Measurements from ENCODE around the gene GPR12.

Gene GPR12

DNA sequence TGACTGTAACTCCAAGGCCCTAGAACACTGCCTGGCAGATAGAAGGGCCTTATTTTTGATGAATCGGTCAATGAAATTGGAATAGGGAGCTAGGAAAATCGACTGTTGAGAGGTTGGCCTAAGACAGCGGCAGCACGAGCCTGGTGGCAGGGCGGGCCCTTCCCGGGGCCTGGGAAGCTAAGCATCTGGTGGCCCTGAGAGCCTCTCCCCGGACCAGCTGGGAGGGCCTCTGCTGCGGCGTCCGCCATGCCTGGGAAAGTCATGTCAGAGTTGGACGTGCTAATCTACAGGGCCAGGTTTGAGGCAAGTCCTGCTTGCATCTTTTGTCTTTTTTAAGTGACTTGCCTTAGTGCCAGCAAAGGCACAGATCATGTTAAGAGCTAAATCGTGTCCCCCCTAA lies 11.2 kb upstream of the GPR12 start:
- Histone ChIP-seq H3K4me1 (ENCODE audit: control insufficient read depth in 1 of 2, insufficient read depth in 2 of 2, low read length in 2 of 2) (no peaks in the 10 kb centered on the region), H3K27ac (ENCODE audit: low read length) (no peak overlapping the region), H3K4me3 (ENCODE audit: low read depth in 1 of 2, low read length in 2 of 2) (no peak overlapping the region), H3K27me3 (ENCODE audit: low read depth, low read length) (no peaks in the 10 kb centered on the region), H3K36me3 (ENCODE audit: control insufficient read depth in 1 of 2, insufficient read depth in 2 of 2, low read length in 2 of 2) (no peaks in the 10 kb centered on the region), H3K9me3 (ENCODE audit: control insufficient read depth in 1 of 2, low read length in 2 of 2) (no peaks in the 10 kb centered on the region)

DNA sequence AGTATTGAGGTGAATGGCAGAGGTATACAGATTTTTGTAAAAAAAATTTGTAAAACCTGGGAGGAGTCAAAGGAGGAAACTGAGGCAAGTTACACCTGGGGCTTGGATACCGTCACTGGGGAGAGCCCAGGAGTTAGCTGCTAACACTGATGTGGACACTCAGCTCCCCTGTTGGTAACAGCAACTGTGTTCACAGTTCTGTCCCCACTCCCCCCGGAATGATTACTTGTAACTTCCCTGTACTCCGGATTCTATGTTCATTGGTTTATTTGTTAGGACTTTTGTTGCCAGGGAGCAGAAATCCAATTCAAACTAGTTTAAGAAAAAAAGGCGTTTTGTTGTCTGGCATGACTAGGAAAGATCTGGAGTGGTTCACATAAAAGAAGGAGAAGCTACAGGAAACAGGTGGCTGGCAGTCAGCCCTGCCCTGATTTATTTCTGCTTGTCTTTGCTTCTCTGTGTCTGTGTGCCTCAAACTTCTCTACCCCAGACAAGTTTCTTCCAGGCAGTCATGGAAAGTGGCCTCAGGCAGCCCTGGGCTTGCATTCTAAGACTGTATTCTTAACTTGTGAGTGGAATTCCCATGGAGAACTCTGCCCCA lies 2.3 kb upstream of the GPR12 start:
- Histone ChIP-seq H3K27ac (ENCODE audit: low read length) (no peak overlapping the region), H3K27me3 (ENCODE audit: low read depth, low read length) (peaks cover 18% of the 10 kb centered on the region)

DNA sequence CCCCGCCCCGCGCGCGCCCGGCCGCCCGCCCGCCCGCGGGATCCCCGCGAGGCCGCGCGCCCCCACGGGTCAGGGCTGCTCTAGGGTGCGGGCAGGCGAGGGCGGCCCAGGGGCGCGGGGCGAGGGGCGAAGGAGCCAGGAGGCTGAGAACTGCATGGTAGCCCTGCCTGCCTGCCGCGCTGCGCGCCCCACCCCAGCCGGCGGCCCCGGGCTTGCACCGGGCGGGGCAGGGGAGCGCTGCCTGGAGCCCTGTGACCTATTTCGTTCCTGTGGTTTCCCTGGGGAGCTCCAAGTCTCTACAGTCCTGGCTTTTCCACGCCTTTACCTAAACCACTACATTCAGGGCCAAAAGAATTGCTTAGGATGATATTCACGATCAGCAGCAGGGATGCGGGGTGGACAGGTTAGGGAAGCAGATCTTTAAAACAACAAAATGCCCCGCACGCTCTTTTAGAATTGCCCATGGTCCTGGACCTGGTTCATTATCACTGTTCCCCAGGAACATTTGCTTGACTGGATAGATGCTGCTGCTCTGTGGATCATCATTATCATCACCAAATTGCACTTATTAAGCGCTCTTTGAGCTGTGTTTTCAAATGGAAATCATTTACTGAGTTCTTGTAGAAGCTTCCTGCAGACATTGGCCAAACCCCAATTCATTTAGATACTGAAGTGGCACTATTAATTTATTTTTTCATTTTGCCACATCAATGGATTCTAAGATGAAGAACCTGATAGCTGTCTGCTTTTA lies 421 bp upstream of the GPR12 start:
- H3K36me3 ChIP-seq (ENCODE audit: control insufficient read depth in 1 of 2, insufficient read depth in 2 of 2, low read length in 2 of 2), result no peaks in the 10 kb centered on the region
- no peak overlapping the region for H3K4me3 ChIP-seq (ENCODE audit: low read depth in 1 of 2, low read length in 2 of 2)
- peaks cover 0 to 14% of the 10 kb centered on the region in 2 donors for H3K4me1 ChIP-seq (ENCODE audit: control insufficient read depth in 1 of 2, insufficient read depth in 2 of 2, low read length in 2 of 2)
- H3K27ac ChIP-seq (ENCODE audit: low read length), result no peak overlapping the region
- H3K27me3 ChIP-seq (ENCODE audit: low read depth, low read length), result peaks cover 18% of the 10 kb centered on the region
- no peaks in the 10 kb centered on the region for H3K9me3 ChIP-seq (ENCODE audit: control insufficient read depth in 1 of 2, low read length in 2 of 2)

More for the DNA sequence above, 2.3 kb upstream of the GPR12 start:
- Histone ChIP-seq H3K9me3 (ENCODE audit: control insufficient read depth in 1 of 2, low read length in 2 of 2) (no peaks in the 10 kb centered on the region), H3K36me3 (ENCODE audit: control insufficient read depth in 1 of 2, insufficient read depth in 2 of 2, low read length in 2 of 2) (no peaks in the 10 kb centered on the region), H3K4me3 (ENCODE audit: low read depth in 1 of 2, low read length in 2 of 2) (no peak overlapping the region), H3K4me1 (ENCODE audit: control insufficient read depth in 1 of 2, insufficient read depth in 2 of 2, low read length in 2 of 2) (peaks cover 0 to 14% of the 10 kb centered on the region in 2 donors)

DNA sequence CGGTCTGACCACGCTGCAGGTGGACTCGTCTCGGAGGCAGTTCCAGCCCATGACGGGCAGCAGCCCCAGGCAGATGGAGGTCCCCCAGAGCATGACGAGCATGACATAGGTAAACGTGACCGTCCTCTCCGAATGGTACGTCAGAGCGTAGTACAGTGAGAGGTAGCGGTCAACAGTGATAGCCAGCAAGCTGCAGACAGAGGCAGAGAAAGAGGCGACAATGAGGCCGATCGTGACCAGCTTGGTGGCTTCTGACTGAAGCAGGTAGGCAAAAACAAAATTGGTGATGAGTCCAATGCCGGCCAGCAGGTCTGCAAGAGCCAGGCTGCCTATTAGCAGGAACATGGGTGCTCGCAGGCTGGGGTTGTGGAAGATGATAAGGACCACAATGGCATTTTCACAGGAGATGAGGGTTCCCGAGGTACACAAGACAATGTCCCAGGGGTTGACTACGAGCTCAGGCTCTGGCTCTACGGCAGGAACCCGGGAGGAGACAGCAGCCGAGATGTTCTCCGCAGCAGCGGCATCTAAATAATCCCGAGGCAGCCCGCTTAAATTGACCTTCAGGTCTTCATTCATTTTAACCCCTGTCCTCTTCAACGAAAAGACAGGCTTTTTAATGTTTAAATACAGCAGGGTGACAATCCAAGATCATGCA lies 1.2 kb downstream of the GPR12 start:
- Histone ChIP-seq H3K27me3 (ENCODE audit: low read depth, low read length) (peaks cover 18% of the 10 kb centered on the region), H3K4me1 (ENCODE audit: control insufficient read depth in 1 of 2, insufficient read depth in 2 of 2, low read length in 2 of 2) (peaks cover 0 to 14% of the 10 kb centered on the region in 2 donors), H3K9me3 (ENCODE audit: control insufficient read depth in 1 of 2, low read length in 2 of 2) (no peaks in the 10 kb centered on the region), H3K4me3 (ENCODE audit: low read depth in 1 of 2, low read length in 2 of 2) (peak overlapping the region; percentile 43 to 59), H3K27ac (ENCODE audit: low read length) (no peak overlapping the region), H3K36me3 (ENCODE audit: control insufficient read depth in 1 of 2, insufficient read depth in 2 of 2, low read length in 2 of 2) (no peaks in the 10 kb centered on the region)

DNA sequence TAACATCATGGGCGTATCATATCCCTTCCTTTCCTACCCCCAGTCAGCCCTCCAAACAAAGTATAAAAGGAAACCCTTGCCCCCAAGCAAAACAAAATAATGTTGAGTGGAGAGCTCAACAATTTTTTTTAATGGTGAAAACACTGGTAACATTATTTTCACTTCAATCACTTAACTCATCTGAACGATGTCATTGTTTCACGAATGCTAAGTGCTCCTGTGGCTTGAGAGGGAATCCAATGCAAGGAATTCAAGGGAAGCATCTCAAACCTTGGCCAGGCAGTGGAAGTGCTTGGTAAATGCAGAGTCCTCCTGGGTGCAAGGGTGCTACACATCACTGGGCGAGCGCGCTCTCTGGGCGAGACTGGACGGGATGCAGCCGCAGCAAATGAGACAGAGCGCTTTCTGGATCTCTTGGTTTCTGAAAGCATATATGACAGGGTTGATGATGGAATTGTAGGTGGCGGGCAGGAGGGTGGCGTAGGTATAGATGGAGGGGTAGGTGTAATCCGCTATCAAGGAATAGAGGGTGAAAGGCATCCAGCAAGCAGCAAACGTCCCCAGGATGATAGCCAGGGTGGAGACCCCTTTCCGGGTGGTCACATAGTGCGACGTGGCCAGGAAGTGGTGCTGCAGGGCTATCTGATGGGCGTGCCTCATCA lies 2.0 kb downstream of the GPR12 start:
- no peaks in the 10 kb centered on the region for H3K9me3 ChIP-seq (ENCODE audit: control insufficient read depth in 1 of 2, low read length in 2 of 2)
- H3K4me1 ChIP-seq (ENCODE audit: control insufficient read depth in 1 of 2, insufficient read depth in 2 of 2, low read length in 2 of 2), result peaks cover 0 to 14% of the 10 kb centered on the region in 2 donors
- H3K27me3 ChIP-seq (ENCODE audit: low read depth, low read length), result peaks cover 18% of the 10 kb centered on the region
- H3K4me3 ChIP-seq (ENCODE audit: low read depth in 1 of 2, low read length in 2 of 2), result no peak overlapping the region
- no peaks in the 10 kb centered on the region for H3K36me3 ChIP-seq (ENCODE audit: control insufficient read depth in 1 of 2, insufficient read depth in 2 of 2, low read length in 2 of 2)
- no peak overlapping the region for H3K27ac ChIP-seq (ENCODE audit: low read length)

DNA sequence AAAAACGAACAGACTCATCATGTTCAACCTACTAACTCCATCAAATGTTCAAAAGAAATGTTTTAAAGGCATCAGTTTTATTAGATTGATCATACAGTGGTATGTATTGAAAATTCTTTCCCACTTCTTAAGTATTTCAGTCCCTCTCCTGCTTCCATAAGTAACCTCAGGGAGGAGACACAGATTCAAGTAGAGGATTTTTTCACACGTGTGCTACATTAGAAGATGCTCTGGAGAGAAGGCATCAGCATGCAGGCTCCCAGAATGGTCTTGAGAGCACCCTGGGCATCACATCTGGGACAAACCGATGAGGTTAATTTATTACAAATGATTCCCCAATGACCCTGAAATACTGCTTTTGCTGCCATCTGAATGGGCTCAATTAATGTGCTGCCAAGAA lies 3.6 kb downstream of the GPR12 start:
- Histone ChIP-seq H3K4me3 (ENCODE audit: low read depth in 1 of 2, low read length in 2 of 2) (no peak overlapping the region), H3K9me3 (ENCODE audit: control insufficient read depth in 1 of 2, low read length in 2 of 2) (no peaks in the 10 kb centered on the region), H3K27ac (ENCODE audit: low read length) (no peak overlapping the region), H3K27me3 (ENCODE audit: low read depth, low read length) (peaks cover 18% of the 10 kb centered on the region), H3K36me3 (ENCODE audit: control insufficient read depth in 1 of 2, insufficient read depth in 2 of 2, low read length in 2 of 2) (no peaks in the 10 kb centered on the region), H3K4me1 (ENCODE audit: control insufficient read depth in 1 of 2, insufficient read depth in 2 of 2, low read length in 2 of 2) (peaks cover 0 to 14% of the 10 kb centered on the region in 2 donors)

DNA sequence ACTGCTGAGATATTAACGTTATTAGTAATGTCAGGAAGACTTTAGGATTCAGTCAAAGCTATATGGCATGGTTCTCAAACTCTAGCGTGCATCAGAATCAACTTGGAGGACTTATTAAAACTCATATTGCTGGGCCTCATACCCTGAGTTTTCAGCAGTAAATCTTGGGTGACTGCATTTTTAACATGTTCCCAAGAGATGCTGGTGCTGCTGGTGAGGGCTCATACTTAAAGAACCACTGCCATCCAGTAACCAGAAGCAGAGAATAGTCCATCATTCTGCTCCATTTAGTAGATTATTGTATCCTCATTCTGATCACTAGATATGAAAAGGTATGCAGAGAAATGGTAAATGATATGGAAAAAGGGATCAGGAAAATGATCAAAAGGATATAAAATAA lies 7.9 kb downstream of the GPR12 start:
- Histone ChIP-seq H3K9me3 (ENCODE audit: control insufficient read depth in 1 of 2, low read length in 2 of 2) (no peaks in the 10 kb centered on the region), H3K4me3 (ENCODE audit: low read depth in 1 of 2, low read length in 2 of 2) (no peak overlapping the region), H3K27ac (ENCODE audit: low read length) (no peak overlapping the region), H3K4me1 (ENCODE audit: control insufficient read depth in 1 of 2, insufficient read depth in 2 of 2, low read length in 2 of 2) (no peaks in the 10 kb centered on the region), H3K27me3 (ENCODE audit: low read depth, low read length) (no peaks in the 10 kb centered on the region), H3K36me3 (ENCODE audit: control insufficient read depth in 1 of 2, insufficient read depth in 2 of 2, low read length in 2 of 2) (no peaks in the 10 kb centered on the region)

DNA sequence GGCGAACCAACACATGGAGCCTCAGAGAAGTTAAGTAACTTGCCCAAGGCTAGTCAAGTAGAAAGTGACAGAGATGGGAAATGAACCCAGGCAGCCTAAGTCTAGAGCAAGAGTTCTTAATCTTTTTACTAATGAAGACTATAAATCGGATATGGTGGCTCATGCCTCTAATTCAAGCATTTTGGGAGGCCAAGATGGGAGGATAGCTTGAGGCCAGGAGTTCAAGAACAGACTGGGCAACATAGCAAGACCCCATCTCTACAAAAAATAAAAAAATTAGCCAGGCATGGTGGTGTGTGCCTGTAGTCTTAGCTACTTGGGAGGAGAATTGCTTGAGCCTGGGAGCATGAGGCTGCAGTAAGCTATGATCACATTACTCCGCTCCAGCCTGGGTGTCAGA lies 10.7 kb downstream of the GPR12 start:
- H3K36me3 ChIP-seq (ENCODE audit: control insufficient read depth in 1 of 2, insufficient read depth in 2 of 2, low read length in 2 of 2), result no peaks in the 10 kb centered on the region

DNA sequence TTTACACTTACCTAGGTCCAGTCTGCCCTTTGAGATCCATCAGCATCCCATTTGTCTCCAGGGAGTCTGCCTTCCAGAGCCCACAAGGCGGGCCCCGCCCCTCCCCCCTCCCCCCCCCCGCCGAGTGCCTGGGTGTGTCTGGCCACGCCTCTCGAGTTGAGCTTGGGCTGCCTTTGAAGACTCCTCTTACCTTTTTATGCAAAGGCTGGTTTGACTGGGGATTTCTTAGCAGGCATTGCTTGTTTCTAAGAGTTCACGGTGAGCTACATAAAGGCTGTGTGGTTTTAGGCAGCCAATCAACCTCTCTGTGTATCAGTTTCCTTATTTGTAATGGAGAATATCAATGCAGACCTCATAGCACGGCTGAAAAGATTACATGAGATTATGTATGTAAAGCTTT lies 11.3 kb downstream of the GPR12 start:
- Histone ChIP-seq H3K4me3 (ENCODE audit: low read depth in 1 of 2, low read length in 2 of 2) (no peak overlapping the region), H3K4me1 (ENCODE audit: control insufficient read depth in 1 of 2, insufficient read depth in 2 of 2, low read length in 2 of 2) (no peaks in the 10 kb centered on the region), H3K36me3 (ENCODE audit: control insufficient read depth in 1 of 2, insufficient read depth in 2 of 2, low read length in 2 of 2) (no peaks in the 10 kb centered on the region), H3K27me3 (ENCODE audit: low read depth, low read length) (no peaks in the 10 kb centered on the region), H3K27ac (ENCODE audit: low read length) (no peak overlapping the region), H3K9me3 (ENCODE audit: control insufficient read depth in 1 of 2, low read length in 2 of 2) (no peaks in the 10 kb centered on the region)

More for the DNA sequence above, 10.7 kb downstream of the GPR12 start:
- no peak overlapping the region for H3K4me3 ChIP-seq (ENCODE audit: low read depth in 1 of 2, low read length in 2 of 2)
- H3K27ac ChIP-seq (ENCODE audit: low read length), result no peak overlapping the region
- H3K9me3 ChIP-seq (ENCODE audit: control insufficient read depth in 1 of 2, low read length in 2 of 2), result no peaks in the 10 kb centered on the region
- no peaks in the 10 kb centered on the region for H3K4me1 ChIP-seq (ENCODE audit: control insufficient read depth in 1 of 2, insufficient read depth in 2 of 2, low read length in 2 of 2)
- H3K27me3 ChIP-seq (ENCODE audit: low read depth, low read length), result no peaks in the 10 kb centered on the region

DNA sequence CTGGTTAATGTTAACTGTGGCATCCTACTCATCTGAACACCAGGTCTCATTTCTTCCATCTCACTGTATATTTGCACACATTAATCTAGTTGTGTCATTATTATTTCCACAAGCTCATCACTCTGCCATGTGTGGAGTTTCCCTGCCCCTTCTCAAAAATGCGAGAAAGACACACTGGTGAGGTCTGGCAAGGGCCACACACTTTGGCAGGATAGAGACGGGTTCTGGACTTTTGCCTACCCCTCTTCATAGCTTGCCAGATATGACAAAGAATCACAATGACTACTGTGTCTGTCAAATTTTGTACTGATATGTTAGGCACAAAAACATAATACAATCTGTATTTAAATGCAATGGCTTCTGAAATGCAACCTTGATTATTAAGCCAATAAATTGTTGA lies 12.9 kb downstream of the GPR12 start:
- Histone ChIP-seq H3K4me1 (ENCODE audit: control insufficient read depth in 1 of 2, insufficient read depth in 2 of 2, low read length in 2 of 2) (no peaks in the 10 kb centered on the region), H3K9me3 (ENCODE audit: control insufficient read depth in 1 of 2, low read length in 2 of 2) (no peaks in the 10 kb centered on the region), H3K36me3 (ENCODE audit: control insufficient read depth in 1 of 2, insufficient read depth in 2 of 2, low read length in 2 of 2) (no peaks in the 10 kb centered on the region), H3K27ac (ENCODE audit: low read length) (no peak overlapping the region), H3K4me3 (ENCODE audit: low read depth in 1 of 2, low read length in 2 of 2) (no peak overlapping the region), H3K27me3 (ENCODE audit: low read depth, low read length) (no peaks in the 10 kb centered on the region)

DNA sequence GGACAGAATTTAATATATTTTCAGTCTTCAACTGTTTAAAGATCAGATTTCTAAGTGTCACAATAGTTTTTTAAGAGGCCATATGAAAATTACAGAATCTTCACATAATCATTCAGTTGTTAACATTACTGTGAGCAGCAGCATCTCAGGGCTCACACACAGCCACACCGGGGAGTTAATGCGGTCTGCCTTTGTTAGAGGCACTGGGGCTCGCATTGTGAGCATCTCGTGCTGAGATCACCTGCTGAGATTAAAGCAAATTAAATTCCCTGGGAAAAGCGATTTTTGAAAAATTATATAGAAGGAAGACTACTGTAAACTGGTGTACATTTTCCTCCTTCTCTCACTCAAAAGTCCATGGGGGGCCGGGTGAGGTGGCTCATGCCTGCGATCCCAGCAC lies 16.6 kb downstream of the GPR12 start:
- Histone ChIP-seq H3K4me3 (ENCODE audit: low read depth in 1 of 2, low read length in 2 of 2) (no peak overlapping the region), H3K36me3 (ENCODE audit: control insufficient read depth in 1 of 2, insufficient read depth in 2 of 2, low read length in 2 of 2) (no peaks in the 10 kb centered on the region), H3K27ac (ENCODE audit: low read length) (no peak overlapping the region), H3K9me3 (ENCODE audit: control insufficient read depth in 1 of 2, low read length in 2 of 2) (no peaks in the 10 kb centered on the region), H3K27me3 (ENCODE audit: low read depth, low read length) (no peaks in the 10 kb centered on the region), H3K4me1 (ENCODE audit: control insufficient read depth in 1 of 2, insufficient read depth in 2 of 2, low read length in 2 of 2) (no peaks in the 10 kb centered on the region)
